Loucy (cell line): ENCODE results near the gene SLC7A11.

Experiments used
- EZH2phosphoT487 ChIP-seq: fragments of 200-600 bp; IDR thresholded peaks from 2 replicates; pipeline ENCODE4 v1.6.1; 2018; ENCODE audit warnings: antibody characterized with exemption, mild to moderate bottlenecking, moderate library complexity, borderline replicate concordance
- TF ChIP-seq, protein P1 (sequence below): fragments of 200-600 bp; sonication (generic); conservative IDR thresholded peaks from 2 replicates; pipeline ENCODE4 v1.5.1; 2014; ENCODE audit warnings: mild to moderate bottlenecking, antibody characterized with exemption, low read length

DNA sequence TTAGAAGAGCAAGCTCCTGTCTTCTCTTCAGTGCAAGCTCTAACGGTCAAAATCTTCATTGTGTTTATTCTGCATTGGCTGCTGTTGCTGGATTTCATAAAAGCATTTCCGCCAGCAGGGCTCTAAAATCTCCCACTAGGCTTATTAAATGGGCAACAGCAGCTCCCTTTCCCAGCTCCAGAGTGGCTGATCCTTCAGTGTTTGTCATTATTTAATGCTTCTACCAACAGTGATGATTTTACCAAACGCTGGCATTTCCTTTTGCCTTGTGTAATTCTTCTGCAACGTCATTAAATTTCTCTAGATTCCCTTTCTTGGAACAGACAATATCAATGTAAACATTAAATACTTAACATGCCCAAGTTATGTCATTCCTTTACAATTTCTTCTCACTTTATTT is 20.1 kb downstream of the SLC7A11 start:
- TF ChIP-seq, protein P1, sequence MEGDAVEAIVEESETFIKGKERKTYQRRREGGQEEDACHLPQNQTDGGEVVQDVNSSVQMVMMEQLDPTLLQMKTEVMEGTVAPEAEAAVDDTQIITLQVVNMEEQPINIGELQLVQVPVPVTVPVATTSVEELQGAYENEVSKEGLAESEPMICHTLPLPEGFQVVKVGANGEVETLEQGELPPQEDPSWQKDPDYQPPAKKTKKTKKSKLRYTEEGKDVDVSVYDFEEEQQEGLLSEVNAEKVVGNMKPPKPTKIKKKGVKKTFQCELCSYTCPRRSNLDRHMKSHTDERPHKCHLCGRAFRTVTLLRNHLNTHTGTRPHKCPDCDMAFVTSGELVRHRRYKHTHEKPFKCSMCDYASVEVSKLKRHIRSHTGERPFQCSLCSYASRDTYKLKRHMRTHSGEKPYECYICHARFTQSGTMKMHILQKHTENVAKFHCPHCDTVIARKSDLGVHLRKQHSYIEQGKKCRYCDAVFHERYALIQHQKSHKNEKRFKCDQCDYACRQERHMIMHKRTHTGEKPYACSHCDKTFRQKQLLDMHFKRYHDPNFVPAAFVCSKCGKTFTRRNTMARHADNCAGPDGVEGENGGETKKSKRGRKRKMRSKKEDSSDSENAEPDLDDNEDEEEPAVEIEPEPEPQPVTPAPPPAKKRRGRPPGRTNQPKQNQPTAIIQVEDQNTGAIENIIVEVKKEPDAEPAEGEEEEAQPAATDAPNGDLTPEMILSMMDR: no peak
- TF ChIP-seq EZH2phosphoT487: no peak
